Liver (tissue), 9 donors: ENCODE measurements around the gene UNC13A. TPM values are rescaled to one million over a fixed set of nuclear protein-coding genes. Genes with fewer than 3 reads are reported as not detected.

Experiments
- DNase-seq: peaks from one replicate; pipeline ENCODE4 v3.0.0-alpha.2; 2017; ENCODE audit warnings: low spot score
- H3K27ac ChIP-seq, 2 donors: one replicate each; pipeline ENCODE4 v1.7.0; 2013; ENCODE audit warnings: inconsistent platforms in 2 of 2, low read length in 2 of 2, control low read depth in 1 of 2, low read depth in 1 of 2, mild to moderate bottlenecking in 1 of 2
- H3K27me3 ChIP-seq, 4 donors: one replicate each; pipeline versions ENCODE4 v1.6.1 to v1.7.0; 2013; ENCODE audit warnings: low read length in 3 of 4, inconsistent platforms in 1 of 4, mild to moderate bottlenecking in 1 of 4, moderate library complexity in 1 of 4; ENCODE audit not compliant: control insufficient read depth in 4 of 4, insufficient read depth in 4 of 4
- H3K36me3 ChIP-seq, 4 donors: one replicate each; pipeline versions ENCODE4 v1.6.1 to v1.7.0; 2013; ENCODE audit warnings: low read length in 3 of 4, mild to moderate bottlenecking in 3 of 4, low read depth in 1 of 4, moderate library complexity in 1 of 4; ENCODE audit not compliant: control insufficient read depth in 4 of 4, insufficient read depth in 3 of 4
- H3K4me1 ChIP-seq, 4 donors: one replicate each; pipeline versions ENCODE4 v1.6.1 to v1.7.0; 2013; ENCODE audit warnings: low read length in 3 of 4, mild to moderate bottlenecking in 3 of 4, moderate library complexity in 1 of 4; ENCODE audit not compliant: control insufficient read depth in 4 of 4, insufficient read depth in 4 of 4
- H3K4me3 ChIP-seq, 3 donors: one replicate each; pipeline versions ENCODE4 v1.6.1 to v1.7.0; 2013; ENCODE audit warnings: low read length in 3 of 3, control low read depth in 1 of 3, low read depth in 1 of 3, mild to moderate bottlenecking in 1 of 3
- H3K9ac ChIP-seq, 2 donors: one replicate each; pipeline ENCODE4 v1.7.0; 2013; ENCODE audit warnings: low read length in 2 of 2, mild to moderate bottlenecking in 2 of 2, moderate library complexity in 2 of 2, control low read depth in 1 of 2, low read depth in 1 of 2
- H3K9me3 ChIP-seq, 4 donors: one replicate each; pipeline versions ENCODE4 v1.6.1 to v1.7.0; 2013; ENCODE audit warnings: low read length in 3 of 4; ENCODE audit not compliant: control insufficient read depth in 4 of 4
- EGR1 ChIP-seq, 2 donors: IDR thresholded peaks; 2 replicates each; pipeline ENCODE4 v1.6.1; 2016 to 2018; ENCODE audit warnings: antibody characterized with exemption in 2 of 2, low read depth in 2 of 2
- FOXA1 ChIP-seq: IDR thresholded peaks from 2 replicates; pipeline ENCODE4 v1.6.1; 2016; ENCODE audit warnings: antibody characterized with exemption
- FOXA2 ChIP-seq: IDR thresholded peaks from 2 replicates; pipeline ENCODE4 v1.6.1; 2016; ENCODE audit warnings: antibody characterized with exemption
- GABPA ChIP-seq, 2 donors: IDR thresholded peaks in 1 of 2; conservative IDR thresholded peaks in 1 of 2; 2 replicates each; pipeline ENCODE4 v1.6.1; 2016; ENCODE audit warnings: antibody characterized with exemption in 2 of 2, mild to moderate bottlenecking in 1 of 2, moderate library complexity in 1 of 2
- HNF4A ChIP-seq, 2 donors: conservative IDR thresholded peaks; 2 replicates each; pipeline ENCODE4 v1.6.1; 2016; ENCODE audit warnings: antibody characterized with exemption in 2 of 2, mild to moderate bottlenecking in 2 of 2
- HNF4G ChIP-seq: IDR thresholded peaks from 2 replicates; pipeline ENCODE4 v1.6.1; 2016; ENCODE audit warnings: antibody characterized with exemption
- JUND ChIP-seq, 2 donors: IDR thresholded peaks; 2 replicates each; pipeline ENCODE4 v1.6.1; 2016; ENCODE audit warnings: antibody characterized with exemption in 2 of 2
- NR2F2 ChIP-seq: IDR thresholded peaks from 2 replicates; pipeline ENCODE4 v1.6.1; 2016; ENCODE audit warnings: antibody characterized with exemption
- RAD21 ChIP-seq, 2 donors: IDR thresholded peaks; 2 replicates each; pipeline ENCODE4 v1.6.1; 2016; ENCODE audit warnings: antibody characterized with exemption in 2 of 2, mild to moderate bottlenecking in 2 of 2
- RXRA ChIP-seq, 2 donors: IDR thresholded peaks; 2 replicates each; pipeline ENCODE4 v1.6.1; 2017 to 2018; ENCODE audit warnings: antibody characterized with exemption in 2 of 2, mild to moderate bottlenecking in 1 of 2
- SP1 ChIP-seq: IDR thresholded peaks from 2 replicates; pipeline ENCODE4 v1.6.1; 2018; ENCODE audit warnings: antibody characterized with exemption, mild to moderate bottlenecking
- TAF1 ChIP-seq: conservative IDR thresholded peaks from 2 replicates; pipeline ENCODE4 v1.6.1; 2016; ENCODE audit warnings: antibody characterized with exemption, mild to moderate bottlenecking
- YY1 ChIP-seq: IDR thresholded peaks from 2 replicates; pipeline ENCODE4 v1.6.1; 2016; ENCODE audit warnings: antibody characterized with exemption, mild to moderate bottlenecking
- WGBS: extraction: QIAGEN DNeasy Blood & Tissue Kit; methylation state at CpG from one replicate; pipeline ENCODE4 v1.1.7; 2013; 5-methylcytosine and 5-hydroxymethylcytosine counted together
- polyA plus RNA-seq, 2 donors: library from polyadenylated mRNA; stranded (reverse) in 1 of 2; unstranded in 1 of 2; fragments of 200-250 nt in 1 of 2; fragments of >200 nt in 1 of 2; fragmentation: Nextera tagmentation in 1 of 2; extraction: Ambion mirVana in 1 of 2; gene quantifications; one replicate each; pipeline versions ENCODE4 v1.2.1 to v1.2.3, GENCODE V29; 2013 to 2015
- total RNA-seq, 2 donors: library from RNA; depleted of rRNA; stranded (reverse); fragments of >200 nt; gene quantifications; one replicate each; pipeline ENCODE4 v1.2.3, GENCODE V29; 2014
- TF ChIP-seq, protein P1 (sequence below): fragments of 150-350 bp; IDR thresholded peaks from 2 replicates; pipeline ENCODE4 v1.5.1; 2017; ENCODE audit warnings: improper control_type of control experiment, low read depth, low read length; ENCODE audit not compliant: missing input control
- TF ChIP-seq, protein P2 (sequence below): IDR thresholded peaks from 2 replicates; pipeline ENCODE4 v1.6.1; 2016; ENCODE audit warnings: antibody characterized with exemption
- TF ChIP-seq, protein P3 (sequence below): IDR thresholded peaks from 2 replicates; pipeline ENCODE4 v1.6.1; 2016; ENCODE audit warnings: antibody characterized with exemption
- TF ChIP-seq, protein P4 (sequence below): IDR thresholded peaks from 2 replicates; pipeline ENCODE4 v1.6.1; 2016; ENCODE audit warnings: antibody characterized with exemption
- TF ChIP-seq, protein P5 (sequence below): IDR thresholded peaks from 2 replicates; pipeline ENCODE4 v1.6.1; 2016; ENCODE audit warnings: antibody characterized with exemption, mild to moderate bottlenecking
- donor health status: healthy.
- donor health status: healthy.
- donor health status: healthy.
- donor health status: healthy.
- donor health status: healthy.

The UNC13A gene
- total and polyA plus RNA-seq, 4 donors: under 0.01 to 0.01 TPM; not detected in 2

DNA sequence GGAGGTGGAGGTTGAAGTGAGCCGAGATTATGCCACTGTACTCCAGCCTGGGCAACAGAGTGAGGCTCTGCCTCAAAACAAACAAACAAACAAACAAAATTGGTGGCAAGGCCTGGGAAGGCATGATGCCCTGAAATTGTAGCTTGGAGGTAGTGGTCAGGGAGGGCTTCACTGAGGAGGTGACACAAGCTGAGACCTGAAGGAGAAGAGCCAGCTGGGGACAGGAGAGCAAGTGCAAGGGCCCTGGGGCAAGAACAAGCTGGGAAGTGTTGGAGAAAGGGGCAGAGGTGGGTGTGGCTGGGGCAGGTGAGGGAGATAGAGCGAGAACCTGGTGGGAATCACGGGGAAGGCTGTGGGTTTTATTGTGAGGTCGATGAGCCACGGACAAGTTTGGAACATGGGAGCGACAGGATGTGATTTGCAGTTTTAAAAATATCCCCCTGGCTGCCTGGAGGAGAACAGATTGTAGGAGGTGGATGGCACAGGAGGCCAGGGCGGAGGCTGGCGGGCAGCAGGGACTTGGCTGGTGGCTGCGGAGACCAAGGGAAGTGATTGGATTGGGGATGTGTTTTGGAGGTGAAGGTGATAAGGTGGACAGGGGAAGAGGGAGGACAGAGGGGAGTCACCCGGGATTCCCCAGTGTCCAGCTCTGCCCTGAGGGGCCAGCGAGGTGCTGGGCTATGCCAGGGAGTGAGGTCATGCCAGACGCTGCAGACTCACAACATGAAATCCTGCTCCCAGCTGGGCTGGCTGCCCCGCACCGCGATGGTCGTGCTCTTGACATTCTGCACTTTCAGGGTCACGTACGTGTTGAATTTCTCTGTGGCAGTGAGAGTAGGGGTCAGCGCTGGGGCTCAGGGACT lies 14.0 kb downstream of the UNC13A start:
- H3K9me3 ChIP-seq: peaks cover 0 to 2% (median 0%) of the 10 kb centered on the region in 4 donors
- H3K9ac ChIP-seq: no peak overlapping the region
- 63% methylated on average over 19 of the region's 19 CpGs for WGBS
- TF ChIP-seq, protein P1, sequence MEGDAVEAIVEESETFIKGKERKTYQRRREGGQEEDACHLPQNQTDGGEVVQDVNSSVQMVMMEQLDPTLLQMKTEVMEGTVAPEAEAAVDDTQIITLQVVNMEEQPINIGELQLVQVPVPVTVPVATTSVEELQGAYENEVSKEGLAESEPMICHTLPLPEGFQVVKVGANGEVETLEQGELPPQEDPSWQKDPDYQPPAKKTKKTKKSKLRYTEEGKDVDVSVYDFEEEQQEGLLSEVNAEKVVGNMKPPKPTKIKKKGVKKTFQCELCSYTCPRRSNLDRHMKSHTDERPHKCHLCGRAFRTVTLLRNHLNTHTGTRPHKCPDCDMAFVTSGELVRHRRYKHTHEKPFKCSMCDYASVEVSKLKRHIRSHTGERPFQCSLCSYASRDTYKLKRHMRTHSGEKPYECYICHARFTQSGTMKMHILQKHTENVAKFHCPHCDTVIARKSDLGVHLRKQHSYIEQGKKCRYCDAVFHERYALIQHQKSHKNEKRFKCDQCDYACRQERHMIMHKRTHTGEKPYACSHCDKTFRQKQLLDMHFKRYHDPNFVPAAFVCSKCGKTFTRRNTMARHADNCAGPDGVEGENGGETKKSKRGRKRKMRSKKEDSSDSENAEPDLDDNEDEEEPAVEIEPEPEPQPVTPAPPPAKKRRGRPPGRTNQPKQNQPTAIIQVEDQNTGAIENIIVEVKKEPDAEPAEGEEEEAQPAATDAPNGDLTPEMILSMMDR: no peak
- no peak for TF ChIP-seq EGR1 (IDR thresholded peaks at IDR 0.05; ENCODE audit: low read depth in 2 of 2)
- no peak for TF ChIP-seq YY1
- TF ChIP-seq, protein P2, sequence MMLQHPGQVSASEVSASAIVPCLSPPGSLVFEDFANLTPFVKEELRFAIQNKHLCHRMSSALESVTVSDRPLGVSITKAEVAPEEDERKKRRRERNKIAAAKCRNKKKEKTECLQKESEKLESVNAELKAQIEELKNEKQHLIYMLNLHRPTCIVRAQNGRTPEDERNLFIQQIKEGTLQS: no peak
- TF ChIP-seq NR2F2: no peak
- no peak for TF ChIP-seq RAD21 (IDR thresholded peaks at IDR 0.05)
- TF ChIP-seq, protein P3, sequence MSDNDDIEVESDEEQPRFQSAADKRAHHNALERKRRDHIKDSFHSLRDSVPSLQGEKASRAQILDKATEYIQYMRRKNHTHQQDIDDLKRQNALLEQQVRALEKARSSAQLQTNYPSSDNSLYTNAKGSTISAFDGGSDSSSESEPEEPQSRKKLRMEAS: no peak
- TF ChIP-seq, protein P4, sequence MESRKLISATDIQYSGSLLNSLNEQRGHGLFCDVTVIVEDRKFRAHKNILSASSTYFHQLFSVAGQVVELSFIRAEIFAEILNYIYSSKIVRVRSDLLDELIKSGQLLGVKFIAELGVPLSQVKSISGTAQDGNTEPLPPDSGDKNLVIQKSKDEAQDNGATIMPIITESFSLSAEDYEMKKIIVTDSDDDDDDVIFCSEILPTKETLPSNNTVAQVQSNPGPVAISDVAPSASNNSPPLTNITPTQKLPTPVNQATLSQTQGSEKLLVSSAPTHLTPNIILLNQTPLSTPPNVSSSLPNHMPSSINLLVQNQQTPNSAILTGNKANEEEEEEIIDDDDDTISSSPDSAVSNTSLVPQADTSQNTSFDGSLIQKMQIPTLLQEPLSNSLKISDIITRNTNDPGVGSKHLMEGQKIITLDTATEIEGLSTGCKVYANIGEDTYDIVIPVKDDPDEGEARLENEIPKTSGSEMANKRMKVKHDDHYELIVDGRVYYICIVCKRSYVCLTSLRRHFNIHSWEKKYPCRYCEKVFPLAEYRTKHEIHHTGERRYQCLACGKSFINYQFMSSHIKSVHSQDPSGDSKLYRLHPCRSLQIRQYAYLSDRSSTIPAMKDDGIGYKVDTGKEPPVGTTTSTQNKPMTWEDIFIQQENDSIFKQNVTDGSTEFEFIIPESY: no peak
- no peak for TF ChIP-seq HNF4G
- TF ChIP-seq, protein P5, sequence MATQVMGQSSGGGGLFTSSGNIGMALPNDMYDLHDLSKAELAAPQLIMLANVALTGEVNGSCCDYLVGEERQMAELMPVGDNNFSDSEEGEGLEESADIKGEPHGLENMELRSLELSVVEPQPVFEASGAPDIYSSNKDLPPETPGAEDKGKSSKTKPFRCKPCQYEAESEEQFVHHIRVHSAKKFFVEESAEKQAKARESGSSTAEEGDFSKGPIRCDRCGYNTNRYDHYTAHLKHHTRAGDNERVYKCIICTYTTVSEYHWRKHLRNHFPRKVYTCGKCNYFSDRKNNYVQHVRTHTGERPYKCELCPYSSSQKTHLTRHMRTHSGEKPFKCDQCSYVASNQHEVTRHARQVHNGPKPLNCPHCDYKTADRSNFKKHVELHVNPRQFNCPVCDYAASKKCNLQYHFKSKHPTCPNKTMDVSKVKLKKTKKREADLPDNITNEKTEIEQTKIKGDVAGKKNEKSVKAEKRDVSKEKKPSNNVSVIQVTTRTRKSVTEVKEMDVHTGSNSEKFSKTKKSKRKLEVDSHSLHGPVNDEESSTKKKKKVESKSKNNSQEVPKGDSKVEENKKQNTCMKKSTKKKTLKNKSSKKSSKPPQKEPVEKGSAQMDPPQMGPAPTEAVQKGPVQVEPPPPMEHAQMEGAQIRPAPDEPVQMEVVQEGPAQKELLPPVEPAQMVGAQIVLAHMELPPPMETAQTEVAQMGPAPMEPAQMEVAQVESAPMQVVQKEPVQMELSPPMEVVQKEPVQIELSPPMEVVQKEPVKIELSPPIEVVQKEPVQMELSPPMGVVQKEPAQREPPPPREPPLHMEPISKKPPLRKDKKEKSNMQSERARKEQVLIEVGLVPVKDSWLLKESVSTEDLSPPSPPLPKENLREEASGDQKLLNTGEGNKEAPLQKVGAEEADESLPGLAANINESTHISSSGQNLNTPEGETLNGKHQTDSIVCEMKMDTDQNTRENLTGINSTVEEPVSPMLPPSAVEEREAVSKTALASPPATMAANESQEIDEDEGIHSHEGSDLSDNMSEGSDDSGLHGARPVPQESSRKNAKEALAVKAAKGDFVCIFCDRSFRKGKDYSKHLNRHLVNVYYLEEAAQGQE: no peak
- TF ChIP-seq SP1: no peak
- no peak for TF ChIP-seq RXRA (IDR thresholded peaks at IDR 0.05)
- no peak for TF ChIP-seq TAF1
- no peak for TF ChIP-seq JUND (IDR thresholded peaks at IDR 0.05)
- TF ChIP-seq GABPA (IDR thresholded peaks at IDR 0.05 in 1 of 2, conservative IDR thresholded peaks at IDR 0.05 in 1 of 2): no peak
- TF ChIP-seq FOXA2: no peak
- no peak for TF ChIP-seq FOXA1
- no peak for TF ChIP-seq HNF4A (conservative IDR thresholded peaks at IDR 0.05)
- H3K27me3 ChIP-seq: no peaks in the 10 kb centered on the region
- no peak for DNase-seq
- H3K4me1 ChIP-seq: no peaks in the 10 kb centered on the region
- no peak overlapping the region for H3K27ac ChIP-seq
- no peak overlapping the region for H3K4me3 ChIP-seq
- H3K36me3 ChIP-seq: no peaks in the 10 kb centered on the region
